ENCODE data around the gene GALNT9.
"Not testable (repeated sequence)": the region's sequence is repeated elsewhere in the genome, so short reads cannot be mapped to it uniquely, and the experiment has no call there.

GALNT9 gene

DNA sequence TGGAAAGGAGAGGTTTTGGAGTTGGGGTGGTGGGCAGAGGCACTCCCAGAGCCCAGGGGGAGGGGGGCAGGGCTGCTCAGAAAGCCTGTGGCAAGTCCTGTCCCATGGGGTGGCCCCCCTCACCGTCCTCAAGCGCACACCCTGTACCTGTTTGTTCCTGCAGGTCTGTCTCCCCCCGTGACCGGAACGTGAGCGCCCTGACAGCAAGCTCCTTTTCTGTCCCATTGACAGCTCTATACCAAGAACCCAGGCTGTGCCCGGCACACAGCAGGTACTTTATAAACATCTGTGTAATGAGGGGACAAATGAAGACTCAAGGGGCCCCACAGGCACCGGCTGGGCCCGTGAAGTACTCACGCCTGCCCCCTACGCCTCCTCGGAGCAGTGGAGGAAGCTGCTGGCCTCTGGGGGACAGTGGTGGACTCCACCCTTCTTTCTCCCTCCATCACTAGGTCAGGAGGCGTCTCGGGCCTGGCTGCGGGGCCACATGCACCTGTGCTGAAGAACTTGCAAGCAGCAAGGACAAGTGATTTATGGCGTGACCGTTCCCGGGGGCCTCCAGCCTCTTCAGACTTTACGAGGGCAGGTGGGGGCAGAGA is 65.8 kb downstream of the GALNT9 start:
- no peak for DNase-seq

GRCh38 chr12:132263061-132263360 is 66.4 kb downstream of the GALNT9 start:
- DNase-seq: no peak

GRCh38 chr12:132262256-132263060 is 66.9 kb downstream of the GALNT9 start:
- no peak for DNase-seq

- DNase-seq: no peak
These were observed 67.9 kb downstream of the GALNT9 start for GRCh38 chr12:132261328-132262138.

DNA sequence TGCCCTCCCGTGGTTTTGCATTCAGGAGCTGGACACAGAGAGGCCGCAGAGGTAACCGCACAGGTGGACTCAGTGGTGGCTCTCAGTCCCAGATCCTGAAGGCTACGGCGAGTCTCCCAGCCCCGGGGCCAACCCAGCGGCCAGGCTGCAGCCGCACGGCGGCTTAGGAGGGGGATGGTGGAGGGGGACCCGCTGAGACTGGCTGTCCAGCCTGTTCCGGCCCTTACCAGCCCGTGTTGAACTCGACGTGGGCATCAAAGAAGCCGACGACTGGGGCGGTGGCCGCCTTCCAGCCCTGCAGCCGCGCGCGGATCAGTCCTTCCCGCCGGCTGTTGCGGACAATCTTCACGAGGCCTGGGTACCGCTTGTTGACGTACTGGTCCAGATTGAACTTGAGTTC is 68.7 kb downstream of the GALNT9 start:
- no peak for DNase-seq

DNA sequence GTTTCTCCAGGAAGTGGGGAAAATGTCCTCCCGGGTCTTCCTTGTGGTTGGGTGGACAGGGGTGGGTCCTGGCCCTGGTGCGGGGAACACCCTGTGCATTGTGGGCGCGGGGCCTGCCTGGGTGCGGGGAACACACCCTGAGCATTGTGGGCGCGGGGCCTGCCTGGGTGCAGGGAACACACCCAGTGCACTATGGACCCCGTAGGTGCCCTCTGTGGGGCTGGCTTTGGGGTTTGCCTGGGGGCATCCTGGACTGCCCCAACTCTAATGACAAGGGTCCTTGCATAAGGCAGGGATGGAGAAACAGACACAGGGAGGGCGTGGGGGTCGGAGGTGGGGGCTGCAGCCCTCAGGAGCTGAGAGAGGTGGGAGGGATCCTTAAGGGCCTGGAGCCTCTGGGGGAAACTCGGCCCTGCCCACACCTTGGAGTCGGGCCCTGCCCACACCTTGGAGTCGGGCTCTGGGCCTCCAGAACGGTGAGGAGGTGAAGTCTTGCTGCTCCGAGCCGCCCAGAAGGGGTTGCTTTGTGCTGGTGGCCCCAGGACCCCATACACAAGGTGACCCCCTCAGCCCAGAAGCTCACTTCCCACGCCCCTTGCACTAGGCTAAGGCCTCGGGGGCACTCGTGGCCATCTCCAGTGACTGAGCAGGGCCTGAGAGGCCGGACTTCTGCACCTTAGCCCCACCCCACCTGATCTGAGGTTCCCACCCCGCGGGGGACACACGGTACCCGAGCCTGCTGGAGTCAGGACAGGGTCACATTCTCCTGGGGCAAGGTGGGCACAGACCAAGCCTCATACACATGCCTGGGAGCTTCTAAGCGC is 69.3 kb downstream of the GALNT9 start:
- no peak for DNase-seq

DNA sequence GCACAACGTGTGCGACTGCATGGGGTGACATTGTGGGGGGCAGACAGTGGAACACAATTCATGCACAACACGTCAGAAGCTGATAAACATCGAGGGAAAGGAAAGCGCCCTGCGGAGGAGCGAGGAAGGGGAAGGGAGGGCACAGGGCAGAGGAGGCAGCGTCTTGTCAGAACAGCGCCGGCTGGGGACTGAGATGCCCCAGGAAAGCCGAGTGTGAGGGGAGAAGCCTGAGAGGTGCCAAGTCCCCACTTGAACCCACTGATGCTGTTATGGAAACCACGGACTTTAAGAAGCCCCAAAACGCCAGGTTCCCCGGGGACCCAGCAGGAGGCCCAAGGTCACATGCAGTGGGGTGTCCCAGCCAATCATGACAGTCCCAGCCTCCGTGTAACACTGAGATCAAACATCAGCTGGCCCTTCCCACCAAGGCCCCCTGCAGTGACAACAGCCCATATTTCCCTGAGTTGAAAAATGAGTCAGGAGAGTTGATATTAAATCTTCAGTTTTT is 70.0 kb downstream of the GALNT9 start:
- DNase-seq: no peak

- DNase-seq: no peak
These were observed 70.8 kb downstream of the GALNT9 start for GRCh38 chr12:132258543-132258942.

- no peak for DNase-seq
These were observed 71.4 kb downstream of the GALNT9 start for GRCh38 chr12:132257955-132258490.

GRCh38 chr12:132257206-132257954 is 72.0 kb downstream of the GALNT9 start:
- no peak for DNase-seq

GRCh38 chr12:132256646-132257045 is 72.7 kb downstream of the GALNT9 start:
- DNase-seq: no peak

DNA sequence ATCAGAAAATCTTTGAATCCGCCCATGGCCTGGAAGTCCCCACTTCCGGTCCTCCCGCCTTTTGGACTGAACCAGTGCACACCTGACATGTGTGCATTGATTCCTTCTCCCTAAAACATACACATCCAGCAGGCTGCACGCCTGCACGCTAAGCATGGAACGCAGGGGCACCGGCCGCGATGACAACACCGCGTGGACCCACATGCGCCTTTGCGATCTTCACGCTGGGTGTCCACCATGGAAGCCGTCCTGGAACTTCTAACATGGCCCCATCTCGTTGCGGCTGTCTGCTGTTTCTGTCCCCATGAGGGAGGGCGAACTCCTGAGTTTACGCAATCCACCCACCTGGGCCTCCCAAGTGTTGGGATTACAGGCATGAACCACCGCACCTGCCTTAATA is 73.7 kb downstream of the GALNT9 start:
- no peak for DNase-seq

DNA sequence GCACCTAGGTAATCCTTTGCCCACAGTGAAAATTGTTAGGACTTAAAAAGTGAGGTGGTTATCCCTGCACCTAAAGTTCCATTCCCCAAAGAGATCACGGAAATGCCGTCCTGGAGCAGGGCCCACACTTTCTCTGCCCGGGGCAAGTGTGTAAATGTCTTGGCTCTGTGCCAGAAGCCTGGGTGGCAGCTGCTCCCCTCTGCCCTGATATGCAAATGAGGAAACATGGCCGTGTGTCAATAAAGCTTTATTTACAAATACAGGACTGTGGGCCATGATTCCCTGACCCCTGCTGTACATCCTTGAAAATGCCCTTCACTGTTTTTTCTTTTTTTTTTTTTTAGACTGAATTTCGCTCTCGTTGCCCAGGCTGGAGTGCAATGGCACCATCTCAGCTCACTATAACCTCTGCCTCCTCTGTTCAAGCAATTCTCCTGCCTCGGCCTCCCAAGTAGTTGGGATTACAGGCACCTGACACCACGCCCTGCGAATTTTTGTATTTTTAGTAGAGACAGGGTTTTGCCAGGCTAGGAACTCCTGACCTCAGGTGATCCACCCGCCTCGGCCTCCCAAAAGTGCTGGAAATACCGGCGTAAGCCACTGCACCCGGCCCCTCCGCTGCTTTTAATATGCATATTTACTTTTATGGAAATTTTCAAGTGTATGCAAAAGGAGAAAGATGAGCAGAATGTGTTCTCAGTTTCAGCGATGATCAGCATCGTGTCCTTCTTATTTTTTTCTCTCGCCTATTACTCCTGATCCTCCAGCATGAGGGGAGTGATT is 75.5 kb downstream of the GALNT9 start:
- no peak for DNase-seq

GRCh38 chr12:132252981-132253380 is 76.4 kb downstream of the GALNT9 start:
- not testable (repeated sequence) for DNase-seq

- no peak for DNase-seq
These were observed 77.5 kb downstream of the GALNT9 start for GRCh38 chr12:132251741-132252490.

GRCh38 chr12:132251310-132251709 is 78.1 kb downstream of the GALNT9 start:
- no peak for DNase-seq

DNA sequence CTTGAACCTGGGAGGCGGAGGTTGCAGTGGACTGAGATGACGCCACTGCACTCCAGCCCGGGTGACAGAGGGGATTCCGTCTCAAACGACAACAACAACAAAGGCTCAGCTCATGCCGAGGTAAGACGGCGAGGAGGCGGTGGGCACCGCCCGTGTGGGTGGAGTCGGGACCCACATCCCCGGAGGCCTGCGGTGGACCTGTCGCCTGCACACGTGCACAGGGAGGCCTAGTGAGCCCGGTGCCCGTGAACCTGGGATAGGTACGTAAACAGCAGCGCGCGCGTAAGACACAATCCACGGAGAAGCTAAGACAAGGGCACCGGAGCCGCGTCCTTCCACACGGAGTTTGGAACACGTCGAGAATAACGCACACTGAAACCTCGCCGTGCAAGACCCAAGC is 78.7 kb downstream of the GALNT9 start:
- DNase-seq: no peak

DNA sequence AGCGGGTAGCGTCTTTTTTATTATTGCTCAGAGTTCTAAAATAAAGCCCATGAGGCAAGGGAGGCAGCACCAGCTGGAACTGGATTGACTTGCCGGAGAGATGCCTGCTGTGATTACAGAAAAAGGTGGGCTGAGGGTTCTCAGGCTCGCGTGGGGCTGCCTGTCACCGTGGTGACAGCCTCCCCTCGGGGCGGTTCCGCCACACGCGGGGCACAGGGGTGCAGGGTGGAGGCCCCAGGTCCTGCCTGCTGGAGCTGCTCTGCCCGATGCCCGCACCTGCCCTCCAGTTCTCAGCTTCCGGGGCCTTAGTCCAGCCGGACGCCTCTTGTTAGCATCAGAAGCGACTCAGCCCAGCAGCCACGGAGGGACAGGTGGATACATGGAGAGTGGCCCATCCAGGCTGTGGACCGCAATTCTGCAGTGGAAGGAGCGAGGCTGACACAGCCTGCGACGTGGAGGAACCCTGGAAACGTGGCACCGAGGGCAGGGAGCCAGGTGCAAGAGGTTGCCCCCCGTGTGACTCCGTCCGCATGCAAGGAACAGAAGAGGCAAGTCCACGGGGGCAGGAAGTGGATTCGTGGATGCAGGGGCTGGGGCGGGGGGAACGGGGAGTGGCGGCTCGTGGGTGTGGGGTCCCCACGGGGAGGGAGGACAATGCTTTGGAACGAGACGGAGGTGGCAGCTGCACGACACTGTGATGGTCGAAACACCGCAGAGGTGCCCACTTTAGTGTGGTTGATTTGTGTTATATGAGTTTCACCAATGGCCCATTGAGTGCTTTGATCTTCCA is 79.5 kb downstream of the GALNT9 start:
- peak; percentile 17 for DNase-seq

DNA sequence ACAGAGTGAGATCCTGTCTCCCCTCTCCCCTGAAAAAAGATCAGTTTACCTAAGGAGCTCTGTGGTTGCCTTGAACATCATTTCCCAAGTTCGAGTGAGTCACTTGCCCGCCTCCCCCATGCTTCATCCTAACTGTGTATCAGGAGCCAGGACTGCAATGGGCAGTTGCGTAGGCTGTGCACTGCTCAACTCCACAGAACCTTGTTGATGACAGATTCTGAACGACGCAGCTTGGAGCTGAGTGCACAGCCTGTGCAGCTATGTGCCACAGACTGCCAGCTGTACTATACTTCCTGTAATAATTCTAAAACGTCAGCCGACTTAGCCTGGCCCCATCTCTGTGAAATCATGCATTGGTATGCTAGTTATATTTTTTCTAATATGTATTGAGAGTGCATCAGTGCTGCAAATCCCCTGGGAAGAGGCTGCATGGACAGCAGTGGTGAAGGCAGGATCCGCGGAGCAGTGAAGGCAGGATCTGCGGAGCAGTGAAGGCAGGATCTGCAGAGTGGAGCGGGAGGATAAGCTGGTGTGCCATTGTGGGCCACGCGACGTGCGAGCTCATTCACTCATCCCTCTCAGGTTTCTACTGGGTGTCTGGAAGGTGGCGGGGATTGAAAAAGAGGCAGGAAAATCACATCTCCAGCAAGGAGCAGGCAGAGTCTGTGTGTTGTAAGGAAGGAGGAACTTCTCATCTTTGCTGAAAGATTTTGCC is 80.8 kb downstream of the GALNT9 start:
- DNase-seq: peak; percentile 24
